ENCODE results near the gene DOC2A.
"Not testable (repeated sequence)": the region's sequence is repeated elsewhere in the genome, so short reads cannot be mapped to it uniquely, and the experiment has no call there.

DOC2A gene

DNA sequence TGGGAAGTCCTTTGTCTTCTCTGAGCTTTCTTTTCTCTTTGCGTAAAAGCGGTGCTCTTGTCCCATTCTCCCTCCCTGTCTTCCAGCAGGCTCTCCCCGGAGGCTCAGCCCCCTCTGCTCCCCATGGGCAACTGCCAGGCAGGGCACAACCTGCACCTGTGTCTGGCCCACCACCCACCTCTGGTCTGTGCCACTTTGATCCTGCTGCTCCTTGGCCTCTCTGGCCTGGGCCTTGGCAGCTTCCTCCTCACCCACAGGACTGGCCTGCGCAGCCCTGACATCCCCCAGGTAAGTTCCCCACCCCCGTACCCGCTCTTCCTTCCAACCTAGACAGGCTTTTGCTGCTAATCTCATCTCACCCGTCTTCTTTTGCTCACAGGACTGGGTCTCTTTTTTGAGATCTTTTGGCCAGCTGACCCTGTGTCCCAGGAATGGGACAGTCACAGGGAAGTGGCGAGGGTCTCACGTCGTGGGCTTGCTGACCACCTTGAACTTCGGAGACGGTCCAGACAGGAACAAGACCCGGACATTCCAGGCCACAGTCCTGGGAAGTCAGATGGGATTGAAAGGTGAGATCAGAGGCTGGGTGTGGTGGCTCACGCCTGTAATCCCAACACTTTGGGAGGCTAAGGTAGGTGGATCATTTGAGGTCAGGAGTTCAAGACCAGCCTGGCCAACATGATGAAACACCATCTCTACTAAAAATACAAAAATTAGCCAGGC, 47.6 kb downstream of the DOC2A start:
- DNase-seq: no peak

DNA sequence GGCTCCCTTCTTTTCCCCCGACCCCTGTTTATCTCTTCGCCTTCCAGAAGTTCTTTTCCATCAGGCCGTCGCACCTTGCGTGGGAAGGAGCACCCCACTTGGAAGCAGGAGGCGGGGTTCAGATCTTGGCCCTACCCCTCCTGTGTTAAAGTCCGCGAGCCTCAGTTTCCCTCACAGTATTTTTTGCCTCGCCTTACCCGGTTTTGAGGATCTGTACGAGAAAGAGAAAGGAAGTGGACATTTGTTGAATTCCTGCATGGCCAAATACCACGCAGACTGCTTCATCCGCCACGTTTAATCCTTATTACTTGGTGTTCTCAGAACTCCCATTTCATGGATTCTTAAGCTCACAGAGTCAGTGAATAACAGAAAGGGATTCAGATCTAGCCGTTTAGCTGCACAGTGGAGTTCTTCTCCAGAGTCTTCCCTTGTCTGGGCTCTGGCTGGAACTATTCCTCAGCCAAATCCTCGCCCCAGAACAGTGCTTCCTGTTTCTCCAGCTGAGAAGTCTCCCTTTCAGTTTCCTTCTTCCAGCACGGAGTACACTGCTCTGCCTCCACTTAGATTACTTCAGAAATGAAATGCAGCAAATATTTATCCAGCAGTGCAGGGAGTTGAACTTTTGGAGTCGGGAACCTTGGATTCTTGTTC, 48.4 kb downstream of the DOC2A start:
- no peak for DNase-seq

DNA sequence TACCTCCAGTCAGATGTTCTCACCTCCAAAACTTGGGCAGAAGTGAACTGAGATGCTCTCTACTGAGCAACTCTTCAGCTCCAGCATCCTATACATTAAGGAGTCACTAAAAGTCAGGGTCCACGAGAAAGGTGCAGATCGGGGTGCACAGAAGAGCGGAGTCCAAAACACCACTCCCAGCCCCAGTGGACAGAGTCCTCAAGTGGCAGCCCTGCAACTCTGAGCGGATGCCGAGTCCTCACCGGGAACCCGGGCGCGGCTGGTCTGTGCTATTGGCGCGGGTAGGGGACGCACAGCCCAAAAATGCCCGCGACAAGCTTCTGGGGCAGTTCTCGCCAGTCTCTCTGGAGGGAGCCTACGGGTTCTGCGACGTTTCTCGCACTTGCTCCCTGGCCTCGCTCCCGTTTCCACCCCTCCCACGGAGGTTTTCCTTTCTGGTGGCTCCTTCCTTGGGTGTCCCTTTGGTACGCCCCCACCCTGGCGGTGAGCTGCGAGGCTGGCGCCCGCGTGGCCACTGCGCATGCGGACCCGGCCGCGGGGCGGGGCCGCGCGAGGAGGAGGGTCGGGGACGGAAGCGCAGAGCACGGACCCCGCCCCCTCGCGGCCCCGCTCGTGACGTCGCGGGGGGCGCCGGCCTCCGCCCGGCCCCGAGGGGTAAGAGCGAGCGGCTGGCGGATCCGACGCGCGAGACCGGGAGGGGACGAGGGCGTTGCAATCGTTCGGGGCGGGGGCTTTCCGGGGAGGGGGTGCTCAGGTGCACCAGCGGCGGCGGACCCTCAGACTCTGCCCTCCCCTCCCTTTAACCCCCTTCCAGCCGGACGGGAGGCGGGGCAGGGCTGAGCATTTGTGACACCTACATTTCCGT, 49.1 kb downstream of the DOC2A start, which contains the start of gene TMEM219:
Gene TMEM219, plus strand, starts transcription at position 601 of the 865 bp plus-strand sequence. CDS start 1,065 bp downstream, outside the sequence.
- peak; percentile 75 for DNase-seq

DNA sequence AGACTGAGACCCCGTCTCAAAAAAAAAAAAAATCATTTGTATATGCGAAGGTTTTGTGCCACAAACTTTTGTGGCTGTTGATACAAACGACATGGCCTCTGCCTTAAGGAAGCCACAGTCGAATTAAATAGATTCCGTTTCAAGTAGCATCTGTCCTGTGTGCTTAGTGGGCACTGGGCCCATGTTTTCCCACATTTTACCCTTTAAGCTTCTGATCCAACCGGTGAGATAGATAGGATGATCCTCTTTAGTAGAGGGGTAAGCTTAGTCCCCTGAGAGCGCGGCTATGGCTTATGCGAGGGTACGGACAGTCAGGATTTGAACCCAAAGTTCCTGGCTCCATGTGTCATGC, 49.7 kb downstream of the DOC2A start:
- DNase-seq: no peak

DNA sequence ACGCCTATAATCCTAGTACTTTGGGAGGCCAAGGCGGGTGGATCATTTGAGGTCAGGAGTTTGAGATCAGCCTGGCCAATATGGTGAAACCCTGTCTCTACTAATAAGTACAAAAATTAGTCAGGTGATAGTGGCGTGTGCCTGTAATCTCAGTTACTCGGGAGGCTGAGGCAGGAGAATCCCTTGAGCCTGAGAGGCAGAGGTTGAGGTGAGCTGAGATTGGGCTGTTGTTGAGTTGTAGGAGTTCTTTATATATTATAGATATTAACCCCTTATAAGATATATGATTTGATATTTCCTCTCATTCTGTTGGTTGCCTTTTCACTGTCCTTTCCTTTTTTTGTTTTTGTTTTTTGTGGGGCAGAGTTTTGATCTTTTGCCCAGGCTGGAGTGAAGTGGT, 51.0 kb downstream of the DOC2A start:
- DNase-seq: not testable (repeated sequence)

DNA sequence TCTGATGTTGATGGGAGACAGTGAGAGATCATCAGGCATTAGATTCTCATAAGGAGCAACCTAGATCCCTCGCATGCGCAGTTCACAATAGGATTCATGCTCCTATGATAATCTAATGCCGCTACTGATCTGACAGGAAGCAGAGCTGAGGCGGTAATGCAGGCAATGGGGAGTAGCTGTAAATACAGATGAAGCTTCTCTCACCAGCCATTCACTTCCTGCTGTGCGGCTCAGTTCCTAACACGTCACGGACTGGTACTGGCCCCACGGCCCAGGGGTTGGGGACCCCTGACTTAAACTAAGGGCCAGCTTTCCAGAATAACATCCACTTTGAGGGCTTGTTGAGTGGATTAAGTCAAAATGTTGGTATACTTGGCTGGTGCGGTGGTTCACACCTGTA, 51.5 kb downstream of the DOC2A start:
- DNase-seq: no peak

DNA sequence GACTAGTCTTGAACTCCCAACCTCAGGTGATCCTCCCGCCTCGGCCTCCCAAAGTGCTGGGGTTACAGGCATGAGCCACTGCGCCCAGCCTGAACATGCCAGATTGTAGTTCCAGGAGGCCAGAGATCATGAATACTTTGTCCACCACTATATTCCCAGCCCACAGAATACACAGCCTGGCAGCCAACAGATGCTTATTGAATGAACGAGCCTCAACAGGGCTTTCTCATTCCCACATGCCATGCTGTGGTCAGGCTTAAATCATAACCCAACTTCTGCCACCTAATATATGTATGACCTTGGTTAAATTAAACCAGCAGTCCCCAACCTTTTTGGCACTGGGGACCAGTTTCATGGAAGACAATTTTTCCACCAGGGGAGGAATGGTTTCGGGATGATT, 52.1 kb downstream of the DOC2A start:
- no peak for DNase-seq

Measured in amniotic stem cell (primary cell).